RPMI7951 (cell line): ENCODE data around the gene GRK3. TPM values are rescaled to one million over a fixed set of nuclear protein-coding genes. Genes with fewer than 3 reads are reported as not detected.
A peak's percentile ranks its signal among the peaks of the same experiment; 100 is the strongest.
"Not testable (repeated sequence)": the region's sequence is repeated elsewhere in the genome, so short reads cannot be mapped to it uniquely, and the experiment has no call there.

Experiments used
- DNase-seq: peaks from one replicate; pipeline ENCODE4 v3.0.0-alpha.2; 2012; ENCODE audit warnings: low read depth
- total RNA-seq: library from RNA; depleted of rRNA; stranded (reverse); fragments of >200 nt; shearing (Covaris generic); gene quantifications from 2 replicates; pipeline ENCODE4 v1.2.3, GENCODE V29; 2014

Gene GRK3
- total RNA-seq, 1 experiment from 2014 or later, result 1.2 TPM

GRCh38 chr22:25572708-25573171, 8.3 kb downstream of the GRK3 start:
- DNase-seq, result no peak

DNA sequence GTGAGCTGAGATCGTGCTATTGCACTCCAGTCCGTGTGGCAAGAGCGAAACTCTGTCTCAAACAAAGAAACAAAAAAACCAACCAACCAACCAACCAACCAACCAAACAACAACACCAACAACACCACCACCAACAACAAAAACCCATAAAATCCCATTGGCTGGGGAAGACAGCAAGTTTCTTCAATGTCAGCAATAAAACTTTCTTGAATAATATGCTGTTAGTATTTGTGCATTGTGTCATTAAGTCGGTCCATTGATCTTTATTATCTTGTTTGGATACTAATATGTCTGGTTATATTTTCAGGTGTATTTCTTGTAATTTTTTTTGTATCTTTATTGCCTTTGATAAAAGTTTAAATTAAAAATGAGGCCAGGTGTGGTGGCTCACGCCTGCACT, 9.4 kb downstream of the GRK3 start:
- no peak for DNase-seq

- no peak for DNase-seq
Measured at GRCh38 chr22:25574736-25575135, 10.3 kb downstream of the GRK3 start.

- DNase-seq, result not testable (repeated sequence)
Measured at GRCh38 chr22:25575674-25576392, 11.4 kb downstream of the GRK3 start.

DNA sequence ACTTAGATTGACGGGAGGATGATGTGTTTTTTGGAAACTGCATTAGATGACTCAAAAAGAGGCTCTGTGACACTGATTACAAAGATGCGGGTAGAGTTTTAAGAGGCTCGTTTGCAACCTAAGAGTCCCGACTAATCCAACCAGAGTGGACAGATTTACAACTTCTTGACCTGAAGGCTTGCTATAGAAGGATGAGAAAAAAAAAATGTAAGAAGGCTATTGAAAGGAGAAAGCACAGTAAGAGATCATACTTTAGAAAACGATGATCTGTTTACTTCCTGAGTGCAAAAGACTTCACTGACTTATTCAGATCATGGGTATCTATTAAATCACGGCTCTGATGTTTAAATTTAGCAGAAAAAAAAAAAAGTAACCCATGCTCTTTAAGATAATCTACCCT, 17.0 kb downstream of the GRK3 start:
- not testable (repeated sequence) for DNase-seq

- peak; percentile 40 for DNase-seq
Measured at GRCh38 chr22:25582946-25583345, 18.5 kb downstream of the GRK3 start.

DNA sequence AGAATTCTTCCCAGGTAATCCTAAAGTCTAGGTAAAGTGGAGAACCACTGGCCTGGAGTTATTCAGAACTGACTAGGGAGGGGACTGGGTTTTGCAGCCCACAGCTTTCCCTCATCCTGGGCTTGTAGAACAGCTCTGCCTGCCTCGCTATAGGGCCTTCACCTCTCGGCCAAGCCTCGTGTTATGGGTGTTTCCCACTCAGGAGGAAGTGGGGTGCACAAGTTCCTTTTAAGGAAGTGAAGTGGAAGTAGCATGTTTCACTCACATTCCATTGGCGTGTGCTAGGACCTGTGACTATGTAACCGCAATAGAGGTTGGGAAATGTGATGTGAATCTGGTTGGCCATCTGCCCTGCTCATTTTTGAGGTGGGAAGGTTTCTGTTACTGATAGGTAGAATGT, 20.5 kb downstream of the GRK3 start:
- DNase-seq, result peak; percentile 74

GRCh38 chr22:25589664-25590063, 25.2 kb downstream of the GRK3 start:
- DNase-seq, result not testable (repeated sequence)

DNA sequence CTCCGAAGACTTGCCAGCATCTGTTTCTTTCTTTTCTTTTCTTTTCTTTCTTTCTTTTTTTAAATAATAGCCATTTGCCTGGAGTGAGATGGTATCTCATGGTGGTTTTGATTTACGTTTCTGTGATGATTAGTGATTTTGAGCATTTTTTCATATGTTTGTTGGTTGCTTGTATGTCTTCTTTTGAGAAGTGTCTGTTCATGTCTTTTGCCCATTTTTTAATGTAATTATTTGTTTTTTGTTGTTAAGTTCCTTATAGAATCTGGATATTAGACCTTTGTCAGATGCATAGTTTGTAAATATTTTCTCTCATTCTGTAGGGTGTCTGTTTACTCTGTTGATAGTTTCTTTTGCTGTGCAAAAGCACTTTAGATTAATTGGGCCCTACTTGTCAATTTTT, 28.8 kb downstream of the GRK3 start:
- DNase-seq, result not testable (repeated sequence)

- no peak for DNase-seq
Measured at GRCh38 chr22:25598609-25599008, 34.1 kb downstream of the GRK3 start.

DNA sequence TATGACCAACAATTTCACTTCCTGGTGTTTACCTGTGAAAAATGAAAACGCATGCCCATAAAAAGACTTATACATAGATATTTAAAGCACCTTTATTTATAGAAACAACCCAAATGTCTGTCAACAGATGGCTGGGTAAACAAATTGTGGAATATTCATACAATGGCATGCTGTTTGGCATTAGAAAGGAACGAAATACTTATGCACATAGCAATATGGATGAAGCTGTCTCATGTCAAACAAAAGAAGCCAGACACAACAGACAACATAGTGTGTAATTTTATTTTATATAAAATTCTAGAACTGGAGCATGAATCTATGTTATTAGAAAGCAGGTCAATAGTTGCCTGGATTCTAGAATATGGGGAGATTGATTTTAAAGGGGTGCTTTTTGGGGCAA, 38.0 kb downstream of the GRK3 start:
- no peak for DNase-seq

DNA sequence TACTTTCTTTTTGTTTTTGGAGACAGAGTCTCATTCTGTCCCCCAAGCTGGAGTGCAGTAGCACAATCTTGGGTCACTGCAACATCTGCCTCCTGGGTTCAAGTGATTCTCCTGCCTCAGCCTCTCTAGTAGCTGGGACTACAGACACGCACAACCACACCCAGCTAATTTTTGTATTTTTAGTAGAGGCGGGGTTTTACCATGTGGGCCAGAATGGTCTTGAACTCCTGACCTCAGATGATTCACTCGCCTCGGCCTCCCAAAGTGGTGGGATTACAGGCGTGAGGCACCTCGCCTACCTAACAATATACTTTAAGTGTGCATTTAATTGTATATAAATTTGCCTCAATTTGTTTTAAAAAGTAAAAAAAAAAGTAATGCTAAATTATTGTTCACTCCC, 38.4 kb downstream of the GRK3 start:
- peak; percentile 37 for DNase-seq

DNA sequence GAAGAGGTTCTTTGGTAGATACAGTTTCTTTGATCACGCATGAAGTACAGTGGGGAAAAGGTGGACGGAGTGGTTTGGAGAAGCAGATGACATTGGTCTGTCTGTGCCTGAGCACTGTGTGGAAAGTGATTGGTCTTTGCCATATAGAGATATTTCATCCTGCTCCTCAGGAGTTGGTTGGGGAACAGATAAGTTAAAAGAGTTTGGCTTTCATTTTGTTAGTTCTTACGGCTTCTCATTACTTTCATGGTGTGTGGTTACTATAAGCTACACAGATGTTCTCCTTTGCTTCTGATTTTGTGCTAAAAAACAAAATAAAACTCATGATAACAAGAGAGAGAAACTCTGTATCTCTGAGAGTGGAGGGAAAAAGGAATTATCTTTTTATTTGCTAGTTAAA, 40.7 kb downstream of the GRK3 start:
- DNase-seq, result not testable (repeated sequence)

- DNase-seq, result not testable (repeated sequence)
Measured at GRCh38 chr22:25605565-25605964, 41.1 kb downstream of the GRK3 start.

GRCh38 chr22:25611284-25611683, 46.8 kb downstream of the GRK3 start:
- not testable (repeated sequence) for DNase-seq

DNA sequence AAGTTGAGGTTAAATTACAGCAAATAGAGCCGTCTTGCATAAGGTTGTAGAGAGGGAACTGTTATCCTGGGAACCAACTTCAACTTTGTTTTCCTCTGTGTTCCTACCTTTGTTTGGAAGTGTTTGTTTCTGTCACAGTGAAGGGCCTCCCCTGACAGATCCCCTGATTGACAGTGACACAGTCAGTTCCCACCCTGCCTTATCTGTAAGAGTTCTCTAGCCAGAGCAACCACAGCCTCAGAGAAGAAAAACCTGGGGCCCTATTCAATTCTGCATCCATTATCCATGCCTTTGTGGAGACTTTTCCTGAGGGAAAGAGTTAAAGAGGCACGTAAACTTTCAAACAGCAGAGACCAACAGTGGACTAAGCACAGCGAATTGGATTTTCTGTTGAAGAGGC, 48.7 kb downstream of the GRK3 start:
- not testable (repeated sequence) for DNase-seq

GRCh38 chr22:25613558-25613957, 49.1 kb downstream of the GRK3 start:
- DNase-seq, result not testable (repeated sequence)

DNA sequence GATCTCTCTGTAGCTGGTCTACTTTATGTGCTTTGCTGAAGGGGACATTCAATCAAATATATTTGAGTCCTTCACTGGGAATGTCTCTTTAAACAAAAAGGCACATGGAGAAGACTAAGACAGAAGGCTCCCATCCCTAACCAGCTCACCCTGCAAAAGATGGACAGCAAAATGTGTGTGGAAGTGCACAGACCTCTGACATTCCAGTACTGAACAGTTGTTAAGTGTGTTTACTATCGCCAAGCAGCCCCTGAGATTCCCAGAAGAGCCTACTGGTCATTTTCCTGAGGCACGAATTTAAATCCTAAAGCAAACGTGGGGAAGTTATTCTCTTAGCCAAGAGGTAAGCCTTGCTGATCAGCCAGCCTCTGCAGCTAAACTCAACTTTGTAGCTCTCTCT, 50.3 kb downstream of the GRK3 start:
- not testable (repeated sequence) for DNase-seq

DNA sequence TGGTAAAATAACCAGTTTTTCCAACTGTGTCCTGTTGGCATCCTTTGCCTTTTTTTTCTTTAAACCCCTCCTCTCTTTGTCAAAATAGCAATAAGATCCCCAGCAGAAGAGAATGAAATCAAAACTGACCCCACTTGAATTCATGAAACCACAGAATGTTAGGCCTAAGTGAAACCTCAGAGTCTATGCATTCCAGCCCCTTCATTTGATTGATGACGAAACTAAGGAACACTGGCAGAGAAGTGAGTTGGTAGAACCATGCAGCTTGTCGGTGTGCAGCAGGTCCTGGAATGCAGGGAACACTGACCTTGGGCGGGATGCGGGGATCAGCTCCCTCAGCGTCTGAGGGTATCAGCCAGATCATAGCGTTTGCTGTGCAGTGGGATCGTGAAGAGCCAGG, 57.5 kb downstream of the GRK3 start:
- DNase-seq, result no peak

DNA sequence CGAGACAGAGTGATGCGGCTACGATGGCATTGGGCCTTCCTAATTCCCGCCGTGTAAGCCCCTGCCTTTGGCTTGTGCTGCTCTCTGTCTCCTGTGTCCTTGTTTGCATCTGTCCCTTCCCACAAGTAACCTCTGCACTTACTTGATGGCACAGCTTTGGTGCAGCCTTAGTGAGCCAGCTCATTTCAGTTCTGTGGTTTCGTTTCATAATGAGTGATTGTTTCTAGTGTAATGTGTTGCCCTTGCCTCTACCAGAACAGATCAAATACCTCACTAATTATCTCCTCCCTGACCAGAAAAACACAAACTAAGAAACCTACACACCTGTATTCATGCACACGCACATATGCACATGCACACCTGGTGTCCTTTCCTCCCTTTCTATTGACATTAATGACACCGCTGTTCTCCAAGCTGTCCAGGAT, 58.8 kb downstream of the GRK3 start:
- no peak for DNase-seq

DNA sequence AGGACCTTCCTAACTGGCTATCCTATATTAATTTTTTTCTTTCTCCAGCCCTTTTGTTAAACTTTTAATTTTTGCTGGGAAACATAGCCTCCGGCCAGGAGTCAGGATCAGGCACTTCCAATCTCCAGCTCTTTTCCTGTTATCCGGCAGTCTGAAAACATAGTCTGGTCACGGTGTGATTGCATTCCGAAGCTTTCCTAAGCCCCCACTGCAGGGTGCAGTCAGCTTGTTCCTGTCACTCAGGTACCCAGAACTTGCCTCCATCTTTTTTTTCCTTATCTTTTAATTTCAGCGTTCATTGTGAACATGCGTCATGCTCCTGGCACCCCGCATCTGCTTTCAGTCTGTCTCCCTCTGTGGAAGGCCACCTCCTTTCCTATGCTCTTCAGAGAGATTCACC, 59.4 kb downstream of the GRK3 start:
- DNase-seq, result no peak

DNA sequence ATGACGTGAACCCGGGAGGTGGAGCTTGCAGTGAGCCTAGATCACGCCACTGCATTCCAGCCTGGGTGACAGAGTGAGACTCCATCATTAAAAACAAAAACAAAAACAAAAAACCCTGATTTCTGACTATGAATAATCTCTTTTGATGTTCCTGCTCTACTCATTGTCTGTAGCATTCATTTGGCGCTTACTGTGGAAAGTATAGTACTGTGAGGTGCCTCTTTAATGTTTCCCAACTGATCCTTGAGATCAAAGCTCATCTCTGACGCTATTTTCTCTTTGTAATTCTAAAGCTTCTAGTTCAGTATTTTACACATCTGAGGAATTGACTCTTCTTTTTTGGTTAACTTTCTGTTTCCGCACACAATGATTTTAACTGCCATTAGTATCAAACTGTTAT, 60.0 kb downstream of the GRK3 start:
- DNase-seq, result no peak

GRCh38 chr22:25625747-25626623, 61.5 kb downstream of the GRK3 start:
- DNase-seq, result not testable (repeated sequence)
